Karpas-422 (cell line): ENCODE results near the gene B3GNT7. TPM values are rescaled to one million over a fixed set of nuclear protein-coding genes. Genes with fewer than 3 reads are reported as not detected.

Source experiments
- DNase-seq: peaks from one replicate; pipeline ENCODE4 v3.0.0-alpha.2; 2015
- H2AFZ ChIP-seq: fragments of 200-600 bp; sonication (generic); 2 replicates; pipeline ENCODE4 v1.6.1; 2014; ENCODE audit warnings: antibody characterized with exemption, low read length, mixed read lengths
- H3K27ac ChIP-seq: fragments of 200-600 bp; sonication (generic); 2 replicates; pipeline ENCODE4 v1.5.1; 2014; ENCODE audit warnings: mild to moderate bottlenecking, low read length, moderate library complexity
- H3K27me3 ChIP-seq: fragments of 200-600 bp; sonication (generic); 2 replicates; pipeline ENCODE4 v1.6.1; 2014; ENCODE audit warnings: low read length, mixed read lengths
- H3K36me3 ChIP-seq: fragments of 200-600 bp; sonication (generic); 2 replicates; pipeline ENCODE4 v1.6.1; 2014; ENCODE audit warnings: low read length, mixed read lengths; ENCODE audit not compliant: insufficient read depth
- H3K4me1 ChIP-seq: fragments of 200-600 bp; sonication (generic); 2 replicates; pipeline ENCODE4 v1.6.1; 2014; ENCODE audit warnings: mild to moderate bottlenecking, low read length, mixed read lengths
- H3K4me2 ChIP-seq: fragments of 200-600 bp; sonication (generic); 2 replicates; pipeline ENCODE4 v1.6.1; 2014; ENCODE audit warnings: low read length, low read depth, mild to moderate bottlenecking; ENCODE audit not compliant: poor library complexity, severe bottlenecking
- H3K4me3 ChIP-seq: fragments of 200-600 bp; sonication (generic); 2 replicates; pipeline ENCODE4 v1.5.1; 2014; ENCODE audit warnings: mild to moderate bottlenecking, antibody characterized with exemption, low read length, mixed read lengths
- H3K79me2 ChIP-seq: fragments of 200-600 bp; sonication (generic); 2 replicates; pipeline ENCODE4 v1.6.1; 2014; ENCODE audit warnings: mild to moderate bottlenecking, low read length, mixed read lengths
- H3K9ac ChIP-seq: fragments of 200-600 bp; sonication (generic); 2 replicates; pipeline ENCODE4 v1.6.0; 2014; ENCODE audit warnings: low read length
- H3K9me2 ChIP-seq: fragments of 200-600 bp; sonication (generic), shearing (Covaris generic); replicated peaks from 2 replicates; pipeline ENCODE4 v1.6.0; 2014; ENCODE audit warnings: mild to moderate bottlenecking, low read length, moderate library complexity; ENCODE audit not compliant: insufficient read depth
- H3K9me3 ChIP-seq: fragments of 300-700, 200-600 bp; sonication (generic); 2 replicates; pipeline ENCODE4 v1.6.1; 2014; ENCODE audit warnings: low read length, mixed read lengths
- H4K20me1 ChIP-seq: fragments of 200-600 bp; sonication (generic); 2 replicates; pipeline ENCODE4 v1.6.1; 2014; ENCODE audit warnings: mild to moderate bottlenecking, antibody characterized with exemption, low read length, low read depth; ENCODE audit not compliant: insufficient read depth
- small RNA-seq: library from RNA; depleted of rRNA; stranded (forward); fragments of <200 nt; gene quantifications from one replicate; pipeline ENCODE3, GENCODE V24; 2014
- total RNA-seq: library from RNA; depleted of rRNA; stranded (reverse); fragments of >200 nt; shearing (Covaris generic); gene quantifications from 2 replicates; pipeline ENCODE4 v1.2.3, GENCODE V29; 2014; ENCODE audit warnings: low replicate concordance; rRNA removed

The B3GNT7 gene
- total RNA-seq, 1 experiment from 2014 or later = 2.8 TPM

- Histone ChIP-seq H3K4me3 (no peak overlapping the region), H3K27ac (no peak overlapping the region), H3K4me2 (no peak overlapping the region), H3K9me3 (no peaks in the 10 kb centered on the region), H2AFZ (no peak overlapping the region), H3K79me2 (no peaks in the 10 kb centered on the region), H3K4me1 (no peaks in the 10 kb centered on the region), H3K36me3 (peaks cover 24% of the 10 kb centered on the region), H3K9ac (no peak overlapping the region), H3K27me3 (no peaks in the 10 kb centered on the region), H4K20me1 (no peaks in the 10 kb centered on the region; the same call in 1 of the 2 replicates), H3K9me2 (no peaks in the 10 kb centered on the region)
- DNase-seq = peak; percentile 68
These were observed 54.1 kb downstream of the B3GNT7 start for GRCh38 chr2:231449503-231450054.

- Histone ChIP-seq H3K4me2 (no peak overlapping the region), H4K20me1 (no peaks in the 10 kb centered on the region; the same call in 1 of the 2 replicates), H3K9ac (no peak overlapping the region), H3K4me3 (no peak overlapping the region), H3K27me3 (no peaks in the 10 kb centered on the region), H3K4me1 (no peaks in the 10 kb centered on the region), H3K36me3 (peaks cover 33% of the 10 kb centered on the region), H3K27ac (no peak overlapping the region), H3K9me3 (no peaks in the 10 kb centered on the region), H2AFZ (no peak overlapping the region), H3K79me2 (no peaks in the 10 kb centered on the region), H3K9me2 (no peaks in the 10 kb centered on the region)
- DNase-seq = peak; percentile 65
These were observed 55.1 kb downstream of the B3GNT7 start for GRCh38 chr2:231450548-231450989.

Small RNAs within 50 kb of the gene (small RNA-seq; reads per million reads assigned to genes)
- gene MIR4777 = not detected

Other genes with a start within 250 kb of the B3GNT7 start
- gene ARMC9, start 197.1 kb upstream of the B3GNT7 start, total RNA-seq = 7.7 and 11.5 TPM in 2 replicates
- 200 and 291 TPM in 2 replicates for gene NCL, start 68.8 kb downstream of the B3GNT7 start, total RNA-seq
- not detected in 2 replicates for gene NMUR1, start 134.7 kb downstream of the B3GNT7 start, total RNA-seq
- not detected in 2 replicates for gene TEX44, start 197.2 kb downstream of the B3GNT7 start, total RNA-seq